GM19452 (cell line): ENCODE measurements around the gene LTB4R.
"Not testable (repeated sequence)": the region's sequence is repeated elsewhere in the genome, so short reads cannot be mapped to it uniquely, and the experiment has no call there.

Source experiments
- ATAC-seq: cut with Tn5 transposase; IDR thresholded peaks from one replicate; pipeline ENCODE4 v1.9.1; 2021; ENCODE audit not compliant: unreplicated experiment

The LTB4R gene

GRCh38 chr14:24317141-24317928 is 6.0 kb downstream of the LTB4R start:
- no peak for ATAC-seq

GRCh38 chr14:24321212-24321975 is 10.1 kb downstream of the LTB4R start:
- ATAC-seq = no peak

- no peak for ATAC-seq
Observed at GRCh38 chr14:24322672-24323071, 11.4 kb downstream of the LTB4R start.

GRCh38 chr14:24323341-24323740 is 12.0 kb downstream of the LTB4R start:
- ATAC-seq = no peak

DNA sequence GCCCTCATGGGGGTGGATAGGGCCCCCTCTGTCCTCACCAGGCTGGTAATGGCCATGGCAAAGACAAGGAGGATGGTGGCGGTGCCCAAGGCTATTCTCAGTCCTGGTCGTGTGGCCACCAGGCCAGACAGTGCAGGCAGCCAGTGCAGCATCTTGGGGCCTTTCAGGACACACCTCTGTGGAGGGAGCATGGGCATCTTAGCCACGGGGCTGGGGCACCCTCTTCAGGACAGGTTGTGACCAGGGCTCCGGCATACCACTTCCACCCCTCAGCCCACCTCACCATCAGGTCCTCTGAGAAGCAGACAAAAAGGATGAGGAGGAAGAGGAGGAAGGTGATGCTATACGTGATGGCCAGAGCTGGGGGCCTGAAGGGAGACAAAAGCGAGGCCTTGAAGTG is 12.7 kb downstream of the LTB4R start:
- ATAC-seq = no peak

DNA sequence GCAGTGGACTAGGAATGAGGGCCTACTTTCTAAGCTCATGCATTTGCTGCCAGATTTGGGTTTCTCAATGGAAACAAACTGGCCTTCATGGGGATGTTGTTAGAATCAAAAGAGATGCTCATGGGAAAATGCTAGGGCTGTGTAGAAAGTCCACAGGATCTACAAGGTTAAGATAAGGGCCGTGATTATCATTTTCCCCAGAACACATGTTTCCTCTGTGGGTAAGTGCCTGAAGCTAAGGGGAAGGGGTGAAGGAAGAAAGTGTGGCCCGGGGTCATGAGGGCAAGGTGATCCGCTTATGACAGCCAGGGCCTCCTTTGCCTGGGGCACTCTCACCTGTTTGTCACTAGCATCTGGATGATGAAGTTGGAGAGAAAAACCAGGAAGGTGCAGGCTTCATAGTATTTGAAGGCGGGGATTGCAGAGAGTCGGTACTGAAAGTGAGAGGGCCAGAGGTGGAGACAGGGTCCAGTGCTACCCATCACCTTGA is 13.8 kb downstream of the LTB4R start:
- ATAC-seq = no peak

- no peak for ATAC-seq
Observed at GRCh38 chr14:24325963-24326362, 14.7 kb downstream of the LTB4R start.

- no peak for ATAC-seq
Observed at GRCh38 chr14:24327303-24327702, 16.0 kb downstream of the LTB4R start.

DNA sequence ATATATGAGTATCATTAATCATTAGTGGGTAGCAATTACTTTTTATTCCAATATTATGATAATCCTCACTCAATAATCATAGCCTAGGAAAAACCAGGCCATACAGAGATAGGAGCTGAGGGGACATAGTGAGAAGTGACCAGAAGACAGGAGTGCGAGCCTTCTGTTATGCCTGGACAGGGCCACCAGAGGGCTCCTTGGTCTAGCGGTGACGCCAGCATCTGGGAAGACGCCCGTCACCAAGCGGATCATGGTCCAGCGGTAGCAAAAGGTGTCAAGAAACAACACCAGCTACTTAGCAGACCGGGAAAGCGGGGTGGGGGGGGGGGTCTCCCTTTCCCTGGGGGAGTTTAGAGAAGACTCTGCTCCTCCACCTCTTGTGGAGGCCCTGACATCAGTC is 16.6 kb downstream of the LTB4R start:
- not testable (repeated sequence) for ATAC-seq

- ATAC-seq = no peak
Observed at GRCh38 chr14:24329073-24329663, 17.9 kb downstream of the LTB4R start.

DNA sequence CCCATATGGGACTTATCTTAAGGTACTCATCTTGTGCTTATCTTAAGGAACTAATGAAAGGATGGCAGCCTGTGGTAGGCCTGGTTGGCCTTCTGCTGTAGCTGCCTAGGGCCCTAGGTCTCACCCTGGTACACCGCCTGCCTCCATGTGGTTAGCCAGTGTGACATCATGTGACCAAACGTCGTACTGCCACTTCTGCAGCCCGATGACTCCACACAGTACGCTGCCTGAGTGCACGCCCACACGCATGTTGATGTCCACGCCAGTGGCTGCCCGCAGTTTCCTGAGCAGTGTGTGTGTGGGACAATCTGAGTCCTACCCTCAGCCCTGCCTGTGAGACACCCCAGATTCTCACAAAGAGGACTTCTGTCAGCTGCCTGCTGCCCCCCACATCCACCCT is 18.4 kb downstream of the LTB4R start:
- ATAC-seq = no peak

DNA sequence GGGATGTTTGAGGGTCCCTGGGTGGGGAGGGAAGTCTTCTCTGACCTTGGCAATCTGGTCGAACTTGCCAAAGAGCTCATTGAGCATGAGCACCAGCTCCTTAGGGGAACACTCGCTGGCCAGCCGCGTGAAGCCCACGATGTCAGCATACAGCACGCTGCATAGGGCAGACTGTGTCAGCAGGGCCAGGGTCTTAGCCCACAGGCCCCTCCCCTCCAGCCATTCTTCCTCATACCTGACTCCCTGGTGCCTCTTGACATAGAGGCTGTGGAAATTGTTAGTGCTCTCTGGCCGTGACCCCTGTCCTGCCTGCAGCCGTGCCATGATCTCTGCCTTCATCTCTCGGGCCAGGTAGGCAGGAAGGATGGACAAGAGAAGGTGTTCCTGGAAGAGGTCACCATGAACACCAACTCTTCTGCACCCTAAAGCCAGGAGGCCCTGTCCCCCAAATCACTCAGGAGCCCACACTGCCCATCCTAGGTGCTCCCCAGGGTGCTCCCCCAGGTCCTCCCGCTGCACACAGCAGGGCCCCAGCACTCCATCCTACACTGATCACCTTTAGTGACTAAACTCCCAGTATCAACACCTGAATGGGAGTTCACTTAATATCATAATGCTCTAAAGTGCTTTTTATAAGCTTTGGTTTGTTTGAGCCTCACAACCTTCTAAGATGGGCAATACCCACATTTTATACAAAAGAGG is 19.8 kb downstream of the LTB4R start:
- no peak for ATAC-seq

DNA sequence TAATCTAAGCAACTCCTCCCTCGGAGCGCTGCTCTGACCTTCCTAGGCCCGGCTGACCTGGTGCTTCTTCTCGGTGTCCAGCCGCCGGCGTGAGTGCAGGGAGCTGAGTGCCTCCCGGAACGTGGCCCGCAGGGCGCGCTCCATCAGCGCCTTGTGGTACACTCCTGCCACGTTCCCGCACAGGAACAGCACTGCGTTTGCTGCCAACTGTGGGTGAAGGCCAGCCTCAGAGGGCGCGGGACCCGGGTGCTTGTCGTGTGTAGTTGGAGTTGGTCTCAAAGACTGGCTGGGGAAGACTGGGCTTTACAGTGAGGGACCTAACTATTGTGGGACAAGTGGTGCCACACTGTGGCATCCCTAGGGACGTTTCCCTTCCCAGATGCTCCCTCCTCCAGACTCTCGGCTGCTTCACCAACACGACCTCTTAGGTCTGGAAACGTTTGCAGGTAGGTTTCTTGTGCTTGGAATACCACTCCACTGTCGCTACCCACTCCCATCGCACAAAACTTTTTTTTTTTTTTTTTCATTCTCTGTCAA is 20.5 kb downstream of the LTB4R start:
- ATAC-seq = peak; percentile 13

GRCh38 chr14:24332268-24332993 is 21.1 kb downstream of the LTB4R start:
- ATAC-seq = peak; percentile 86

GRCh38 chr14:24334431-24335291 is 23.4 kb downstream of the LTB4R start, which contains the start of gene ADCY4:
ADCY4 (minus strand) TSS chr14:24335071; CDS start chr14:24334652, 419 bp downstream.
- ATAC-seq = no peak

GRCh38 chr14:24335461-24336171 is 24.3 kb downstream of the LTB4R start:
- no peak for ATAC-seq

GRCh38 chr14:24337144-24337823 is 26.0 kb downstream of the LTB4R start:
- no peak for ATAC-seq

DNA sequence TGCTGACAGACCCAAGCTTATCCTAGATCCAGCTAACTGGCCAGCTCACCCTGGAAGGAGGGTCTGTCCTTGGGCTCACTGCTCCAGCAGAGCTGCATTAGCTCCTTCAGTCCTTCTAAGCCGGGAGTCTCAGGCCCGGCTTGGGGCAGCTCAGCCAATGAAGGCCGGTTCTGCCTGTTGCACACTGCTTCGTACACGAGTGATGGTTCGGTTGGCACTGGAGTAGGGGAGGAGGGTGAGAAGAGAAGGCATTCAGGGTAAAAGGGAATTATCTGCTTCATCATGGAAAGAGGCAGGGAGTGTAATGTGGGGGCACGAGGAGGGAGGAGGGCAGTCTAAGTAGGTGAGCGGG is 26.5 kb downstream of the LTB4R start:
- ATAC-seq = no peak
